B cell (primary cell): ENCODE results near the gene MPP7. TPM values are rescaled to one million over a fixed set of nuclear protein-coding genes. Genes with fewer than 3 reads are reported as not detected.

Experiments used
- ATAC-seq: fragments of 200-7000 bp; cut with Tn5 transposase; one replicate; pipeline ENCODE4 v1.10.0; 2021; ENCODE audit warnings: low read depth, mild to moderate bottlenecking, moderate number of reproducible peaks, moderate library complexity
- CTCF ChIA-PET: fragments of 350-600 bp; sonication (Branson Sonifier 250); formaldehyde crosslinking; loops from one replicate; lab custom pipeline; 2021; ENCODE audit warnings: antibody characterized with exemption, inconsistent platforms; lab: Charles Lee
- POLR2A ChIA-PET: fragments of 350-600 bp; sonication (Branson Sonifier 250); formaldehyde crosslinking; loops from one replicate; lab custom pipeline; 2021; ENCODE audit warnings: antibody characterized with exemption; lab: Charles Lee
- DNase-seq: peaks from one replicate; pipeline ENCODE4 v3.0.0; 2013
- H2AFZ ChIP-seq: 2 replicates; pipeline ENCODE4 v1.6.1; 2012; ENCODE audit warnings: mild to moderate bottlenecking, low read depth, low read length; ENCODE audit not compliant: insufficient read depth, poor library complexity, severe bottlenecking
- H3K27ac ChIP-seq, 2 donors: 1 replicate in 1 of 2; 2 replicates in 1 of 2; pipeline ENCODE4 v1.5.1; 2012 to 2013; ENCODE audit warnings: low read length in 2 of 2, mild to moderate bottlenecking in 2 of 2, moderate library complexity in 1 of 2
- H3K27me3 ChIP-seq, 4 experiments: fragments of 200-600 bp in 1 of 4; sonication (generic) in 1 of 4; replicated peaks in 1 of 4; 1 replicate in 2 of 4; 2 replicates in 2 of 4; pipeline versions ENCODE4 v1.6.1 to v1.7.0; 2013 to 2016; ENCODE audit warnings: low read length in 3 of 4, mild to moderate bottlenecking in 2 of 4, mixed read lengths in 1 of 4, moderate library complexity in 1 of 4; ENCODE audit not compliant: insufficient read depth in 4 of 4, control insufficient read depth in 3 of 4; ENCODE audit errors: control extremely low read depth in 1 of 4
- H3K36me3 ChIP-seq, 2 experiments: replicated peaks in 1 of 2; 1 replicate in 1 of 2; 2 replicates in 1 of 2; pipeline versions ENCODE4 v1.6.1 to v1.7.1; 2013; ENCODE audit warnings: low read length in 1 of 2; ENCODE audit not compliant: insufficient read depth in 2 of 2, control insufficient read depth in 1 of 2; ENCODE audit errors: control extremely low read depth in 1 of 2, extremely low read depth in 1 of 2
- H3K4me1 ChIP-seq, 2 donors: fragments of 200-600 bp in 1 of 2; sonication (generic) in 1 of 2; 1 replicate in 1 of 2; 2 replicates in 1 of 2; pipeline versions ENCODE4 v1.5.1 to v1.6.1; 2013 to 2017; ENCODE audit warnings: low read length in 2 of 2; ENCODE audit not compliant: control insufficient read depth in 2 of 2, insufficient read depth in 2 of 2
- H3K4me2 ChIP-seq: replicated peaks from 2 replicates; pipeline ENCODE3; 2012; ENCODE audit warnings: mild to moderate bottlenecking, low read depth, low read length; ENCODE audit not compliant: poor library complexity, severe bottlenecking
- H3K4me3 ChIP-seq, 5 experiments: fragments of 200-600 bp in 1 of 5; sonication (generic) in 1 of 5; 1 replicate in 3 of 5; 2 replicates in 2 of 5; pipeline versions ENCODE4 v1.5.1 to v1.7.0; 2011 to 2016; ENCODE audit warnings: low read length in 4 of 5, mild to moderate bottlenecking in 4 of 5, low read depth in 2 of 5, control low read depth in 1 of 5, moderate library complexity in 1 of 5; ENCODE audit not compliant: insufficient read depth in 1 of 5; ENCODE audit errors: control extremely low read depth in 1 of 5, extremely low read depth in 1 of 5
- H3K79me2 ChIP-seq: fragments of 200-600 bp; sonication (generic); one replicate; pipeline ENCODE4 v1.6.0; 2016; ENCODE audit warnings: low read length; ENCODE audit not compliant: control insufficient read depth, insufficient read depth
- H3K9ac ChIP-seq: fragments of 200-600 bp; sonication (generic); 2 replicates; pipeline ENCODE4 v1.6.1; 2017; ENCODE audit warnings: mild to moderate bottlenecking, low read length, moderate library complexity
- H3K9me3 ChIP-seq, 3 donors: one replicate each; pipeline versions ENCODE4 v1.6.1 to v1.7.1; 2013; ENCODE audit warnings: low read length in 2 of 3; ENCODE audit not compliant: control insufficient read depth in 2 of 3, insufficient read depth in 1 of 3; ENCODE audit errors: control extremely low read depth in 1 of 3
- H4K20me1 ChIP-seq: 2 replicates; pipeline ENCODE4 v1.6.0; 2012; ENCODE audit warnings: mild to moderate bottlenecking, low read length; ENCODE audit not compliant: insufficient read depth, control insufficient read depth, poor library complexity, severe bottlenecking
- H3K27ac Mint-ChIP-seq: one replicate; pipeline ENCODE4 v1.8.0; 2021; ENCODE audit warnings: mixed read lengths
- H3K27me3 Mint-ChIP-seq: one replicate; pipeline ENCODE4 v1.8.0; 2021; ENCODE audit warnings: mixed read lengths
- H3K4me1 Mint-ChIP-seq: one replicate; pipeline ENCODE4 v1.8.0; 2021; ENCODE audit warnings: mixed read lengths
- H3K4me3 Mint-ChIP-seq: one replicate; pipeline ENCODE4 v1.8.0; 2021; ENCODE audit warnings: mixed read lengths
- H3K9me3 Mint-ChIP-seq: one replicate; pipeline ENCODE4 v1.8.0; 2022; ENCODE audit warnings: mixed read lengths; ENCODE audit not compliant: insufficient read depth
- CTCF ChIP-seq: fragments of 200-600 bp; IDR thresholded peaks from one replicate; pipeline ENCODE4 v1.8.0; 2022; ENCODE audit warnings: antibody characterized with exemption, mild to moderate bottlenecking
- EZH2 ChIP-seq: IDR thresholded peaks from 2 replicates; pipeline ENCODE4 v1.6.1; 2012; ENCODE audit warnings: borderline replicate concordance, low read depth, mild to moderate bottlenecking, moderate library complexity, low read length; ENCODE audit not compliant: insufficient read depth, poor library complexity, severe bottlenecking
- WGBS: methylation state at CpG from one replicate; pipeline ENCODE4 v1.1.5; 2013; ENCODE audit warnings: missing lambda C conversion rate; ENCODE audit not compliant: insufficient coverage; 5-methylcytosine and 5-hydroxymethylcytosine counted together
- intact Hi-C: fragments of 100-400 bp; cut with micrococcal nuclease; formaldehyde crosslinking; loops from one replicate; pipeline ENCODE4 v1.10.0; 2022
- polyA plus RNA-seq: library from polyadenylated mRNA; depleted of rRNA; stranded (reverse); fragments of >200 nt; gene quantifications from 2 replicates; pipeline ENCODE4 v1.2.3, GENCODE V29; 2012
- total RNA-seq, 2 donors: library from RNA; stranded (reverse); fragments of 120-200 nt in 1 of 2; gene quantifications; 1 replicate in 1 of 2; 2 replicates in 1 of 2; pipeline versions ENCODE4 v1.2.3 to v1.2.4, GENCODE V29; 2013 to 2022

The MPP7 gene
- total and polyA plus RNA-seq, 2 donors (not counting 1 experiment from before 2014, with no cell fraction given) = 2.1 to 13.1 TPM

DNA sequence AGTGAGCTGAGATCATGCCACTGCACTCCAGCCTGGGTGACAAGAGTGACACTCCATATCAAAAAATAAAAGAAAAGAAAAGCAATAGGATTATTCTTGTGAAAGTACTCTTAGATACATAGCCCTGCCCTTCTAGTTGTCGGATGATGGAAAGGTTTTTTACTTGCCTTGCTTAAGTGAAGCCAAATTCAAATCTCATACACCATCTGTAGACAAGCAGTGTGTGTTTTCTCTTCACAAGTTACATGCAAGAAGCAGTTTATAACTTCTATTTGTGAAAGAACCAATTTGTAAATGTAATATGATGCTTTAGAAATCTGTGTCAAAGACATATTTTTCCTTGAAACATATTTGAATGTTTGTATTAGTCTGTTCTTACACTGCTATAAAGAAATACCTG, 15.8 kb upstream of the MPP7 start:
- no peak overlapping the region for H3K27ac ChIP-seq
- no peak overlapping the region for H3K4me3 Mint-ChIP-seq
- peaks cover 14% of the 10 kb centered on the region for H3K27me3 Mint-ChIP-seq
- intact Hi-C loops = no loop called here
- no peak overlapping the region for H2AFZ ChIP-seq
- TF ChIP-seq EZH2 (no peak), CTCF (no peak)
- no peaks in the 10 kb centered on the region for H3K4me1 ChIP-seq
- no peak for ATAC-seq
- H4K20me1 ChIP-seq = no peaks in the 10 kb centered on the region
- H3K9me3 ChIP-seq = no peaks in the 10 kb centered on the region
- H3K4me3 ChIP-seq = no peak overlapping the region
- no peaks in the 10 kb centered on the region for H3K79me2 ChIP-seq
- no peaks in the 10 kb centered on the region for H3K36me3 ChIP-seq
- no CpG with 5 or more reads among the region's 1 CpG for WGBS
- DNase-seq = no peak
- H3K4me2 ChIP-seq = no peak overlapping the region
- H3K27me3 ChIP-seq = no peaks in the 10 kb centered on the region
- POLR2A ChIA-PET = no interaction called here
- H3K27ac Mint-ChIP-seq = no peak overlapping the region
- H3K9ac ChIP-seq = no peak overlapping the region
- H3K4me1 Mint-ChIP-seq = no peaks in the 10 kb centered on the region
- CTCF ChIA-PET = interaction anchor here (1.0 kb wide), 1 partner anchor 68 kb away, joined by 3 read pairs; no protein-coding TSS in a partner anchor
- no peaks in the 10 kb centered on the region for H3K9me3 Mint-ChIP-seq

GRCh38 chr10:28317760-28318159, 14.9 kb upstream of the MPP7 start:
- Histone ChIP-seq H3K9ac (no peak overlapping the region), H3K4me2 (no peak overlapping the region), H3K36me3 (no peaks in the 10 kb centered on the region), H2AFZ (no peak overlapping the region), H3K9me3 (no peaks in the 10 kb centered on the region), H3K79me2 (no peaks in the 10 kb centered on the region), H3K4me1 (no peaks in the 10 kb centered on the region), H3K27ac (no peak overlapping the region), H4K20me1 (no peaks in the 10 kb centered on the region), H3K4me3 (no peak overlapping the region), H3K27me3 (no peaks in the 10 kb centered on the region)
- no peak for ATAC-seq
- Mint-ChIP-seq H3K27me3 (peaks cover 14% of the 10 kb centered on the region), H3K9me3 (no peaks in the 10 kb centered on the region), H3K4me3 (no peak overlapping the region), H3K4me1 (peaks cover 2% of the 10 kb centered on the region), H3K27ac (no peak overlapping the region)
- no peak for DNase-seq
- WGBS = 95% methylated on average over 6 of the region's 7 CpGs
- CTCF ChIA-PET = interaction anchor here (0.6 kb wide), 1 partner anchor 31 kb away, joined by 3 read pairs; no protein-coding TSS in a partner anchor
- TF ChIP-seq CTCF = no peak
- TF ChIP-seq EZH2 = no peak
- intact Hi-C loops = no loop called here
- POLR2A ChIA-PET = no interaction called here
